ENCODE data around the gene SLC5A8. TPM values are rescaled to one million over a fixed set of nuclear protein-coding genes. Genes with fewer than 3 reads are reported as not detected.

Gene SLC5A8
- total and polyA plus RNA-seq, 9 donors: 0.08 to 1.6 (median 0.49) TPM; not detected in 1

DNA sequence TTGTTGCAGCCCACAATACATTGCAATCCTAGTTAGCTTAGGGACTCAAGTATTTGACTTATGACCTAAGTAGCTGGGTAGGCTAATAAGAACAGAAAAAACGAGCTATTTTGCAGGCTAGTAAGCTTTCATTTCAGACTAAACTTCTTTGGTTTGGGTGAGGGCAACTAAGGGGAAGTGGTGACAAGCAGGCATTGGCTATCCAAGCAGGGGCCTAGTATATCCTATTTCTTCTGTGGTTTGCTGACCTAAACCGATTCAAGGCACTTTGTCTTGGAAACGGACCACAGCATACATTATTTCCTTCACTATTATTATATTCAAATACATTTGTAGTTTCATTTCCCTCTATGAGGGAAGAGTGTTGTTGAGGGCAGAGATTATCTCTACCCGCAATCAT is 21.6 kb upstream of the SLC5A8 start:
- WGBS, 3 donors: 77 to 85% (median 85%) methylated on average over 4 of the region's 4 CpGs
- intact Hi-C loops (cut with DNase I): no loop called here
- DNase-seq: no peak

GRCh38 chr12:101230547-101230946 is 20.5 kb upstream of the SLC5A8 start:
- no peak overlapping the region for H3K4me3 ChIP-seq
- H3K36me3 ChIP-seq: no peaks in the 10 kb centered on the region
- DNase-seq: no peak
- 64 to 72% (median 66%) methylated on average over 5 of the region's 5 CpGs for WGBS, 3 donors
- no peaks in the 10 kb centered on the region for H3K9me3 ChIP-seq
- intact Hi-C loops (cut with DNase I): no loop called here
- H3K27me3 ChIP-seq: no peaks in the 10 kb centered on the region
- H3K4me1 ChIP-seq (ENCODE audit: insufficient read depth): no peaks in the 10 kb centered on the region
- H3K27ac ChIP-seq: no peak overlapping the region
- TF ChIP-seq POLR2A (IDR thresholded peaks at IDR 0.05) (no peak), EP300 (IDR thresholded peaks at IDR 0.05) (no peak)
- TF ChIP-seq, protein P1, sequence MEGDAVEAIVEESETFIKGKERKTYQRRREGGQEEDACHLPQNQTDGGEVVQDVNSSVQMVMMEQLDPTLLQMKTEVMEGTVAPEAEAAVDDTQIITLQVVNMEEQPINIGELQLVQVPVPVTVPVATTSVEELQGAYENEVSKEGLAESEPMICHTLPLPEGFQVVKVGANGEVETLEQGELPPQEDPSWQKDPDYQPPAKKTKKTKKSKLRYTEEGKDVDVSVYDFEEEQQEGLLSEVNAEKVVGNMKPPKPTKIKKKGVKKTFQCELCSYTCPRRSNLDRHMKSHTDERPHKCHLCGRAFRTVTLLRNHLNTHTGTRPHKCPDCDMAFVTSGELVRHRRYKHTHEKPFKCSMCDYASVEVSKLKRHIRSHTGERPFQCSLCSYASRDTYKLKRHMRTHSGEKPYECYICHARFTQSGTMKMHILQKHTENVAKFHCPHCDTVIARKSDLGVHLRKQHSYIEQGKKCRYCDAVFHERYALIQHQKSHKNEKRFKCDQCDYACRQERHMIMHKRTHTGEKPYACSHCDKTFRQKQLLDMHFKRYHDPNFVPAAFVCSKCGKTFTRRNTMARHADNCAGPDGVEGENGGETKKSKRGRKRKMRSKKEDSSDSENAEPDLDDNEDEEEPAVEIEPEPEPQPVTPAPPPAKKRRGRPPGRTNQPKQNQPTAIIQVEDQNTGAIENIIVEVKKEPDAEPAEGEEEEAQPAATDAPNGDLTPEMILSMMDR (IDR thresholded peaks at IDR 0.05): no peak

More for the DNA sequence above, 21.6 kb upstream of the SLC5A8 start:
- no peak overlapping the region for H3K27ac ChIP-seq
- TF ChIP-seq EP300 (IDR thresholded peaks at IDR 0.05): no peak
- TF ChIP-seq, protein P1 (IDR thresholded peaks at IDR 0.05): no peak
- TF ChIP-seq POLR2A (IDR thresholded peaks at IDR 0.05): no peak
- H3K4me1 ChIP-seq (ENCODE audit: insufficient read depth): no peaks in the 10 kb centered on the region
- H3K27me3 ChIP-seq: no peaks in the 10 kb centered on the region
- no peaks in the 10 kb centered on the region for H3K9me3 ChIP-seq
- no peak overlapping the region for H3K4me3 ChIP-seq
- H3K36me3 ChIP-seq: no peaks in the 10 kb centered on the region

GRCh38 chr12:101229841-101230241 is 19.8 kb upstream of the SLC5A8 start:
- H3K36me3 ChIP-seq: no peaks in the 10 kb centered on the region
- no peak for DNase-seq
- WGBS, 3 donors: 86 to 92% (median 86%) methylated on average over 7 of the region's 7 CpGs
- H3K27me3 ChIP-seq: no peaks in the 10 kb centered on the region
- no peaks in the 10 kb centered on the region for H3K9me3 ChIP-seq
- no peaks in the 10 kb centered on the region for H3K4me1 ChIP-seq (ENCODE audit: insufficient read depth)
- H3K27ac ChIP-seq: no peak overlapping the region
- TF ChIP-seq POLR2A (IDR thresholded peaks at IDR 0.05) (no peak), EP300 (IDR thresholded peaks at IDR 0.05) (no peak)
- intact Hi-C loops (cut with DNase I): no loop called here
- H3K4me3 ChIP-seq: no peak overlapping the region

- Histone ChIP-seq H3K27me3 (no peaks in the 10 kb centered on the region), H3K27ac (no peak overlapping the region), H3K9me3 (no peaks in the 10 kb centered on the region), H3K4me3 (no peak overlapping the region), H3K4me1 (ENCODE audit: insufficient read depth) (no peaks in the 10 kb centered on the region), H3K36me3 (no peaks in the 10 kb centered on the region)
- WGBS, 3 donors: 59 to 79% (median 74%) methylated on average over 1 of the region's 1 CpG
- intact Hi-C loops (cut with DNase I): no loop called here
- no peak for DNase-seq
- TF ChIP-seq POLR2A (IDR thresholded peaks at IDR 0.05) (no peak), EP300 (IDR thresholded peaks at IDR 0.05) (no peak)
- TF ChIP-seq, protein P1 (IDR thresholded peaks at IDR 0.05): no peak
These were observed 11.3 kb upstream of the SLC5A8 start for GRCh38 chr12:101221301-101221700.

DNA sequence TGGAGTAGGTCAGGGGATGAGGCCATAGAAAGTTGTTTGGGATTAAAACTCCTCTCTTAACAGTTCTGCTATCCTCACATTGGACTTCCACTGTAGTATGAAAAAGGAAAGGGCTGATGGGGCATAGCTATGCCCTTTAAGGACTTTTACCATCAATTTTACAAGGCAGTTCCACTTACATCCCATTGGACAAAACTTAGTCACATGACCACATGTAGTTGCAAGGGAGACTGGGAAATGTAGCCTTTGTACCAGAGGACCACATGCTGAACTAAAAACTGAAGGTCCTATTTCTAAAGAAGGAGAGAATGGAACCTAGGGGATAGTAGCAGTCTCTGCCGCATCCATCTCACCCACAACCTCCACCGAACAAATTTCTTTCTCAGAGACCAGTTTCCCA is 6.8 kb upstream of the SLC5A8 start:
- TF ChIP-seq, protein P1 (IDR thresholded peaks at IDR 0.05): no peak
- TF ChIP-seq POLR2A (IDR thresholded peaks at IDR 0.05): no peak
- TF ChIP-seq EP300 (IDR thresholded peaks at IDR 0.05): no peak
- 95 to 98% (median 96%) methylated on average over 2 of the region's 2 CpGs for WGBS, 3 donors
- no peaks in the 10 kb centered on the region for H3K4me1 ChIP-seq (ENCODE audit: insufficient read depth)
- H3K9me3 ChIP-seq: no peaks in the 10 kb centered on the region
- H3K36me3 ChIP-seq: no peaks in the 10 kb centered on the region
- no peak overlapping the region for H3K4me3 ChIP-seq
- no peak for DNase-seq
- no peaks in the 10 kb centered on the region for H3K27me3 ChIP-seq
- no peak overlapping the region for H3K27ac ChIP-seq
- intact Hi-C loops (cut with DNase I): no loop called here

Measured in ovary (tissue), 9 donors.